HG02623 (cell line): Measurements from ENCODE around the gene EZR.
A peak's percentile ranks its signal among the peaks of the same experiment; 100 is the strongest.

Experiments
- ATAC-seq: cut with Tn5 transposase; IDR thresholded peaks from one replicate; pipeline ENCODE4 v1.9.1; 2021; ENCODE audit warnings: moderate library complexity; ENCODE audit not compliant: unreplicated experiment

EZR gene

DNA sequence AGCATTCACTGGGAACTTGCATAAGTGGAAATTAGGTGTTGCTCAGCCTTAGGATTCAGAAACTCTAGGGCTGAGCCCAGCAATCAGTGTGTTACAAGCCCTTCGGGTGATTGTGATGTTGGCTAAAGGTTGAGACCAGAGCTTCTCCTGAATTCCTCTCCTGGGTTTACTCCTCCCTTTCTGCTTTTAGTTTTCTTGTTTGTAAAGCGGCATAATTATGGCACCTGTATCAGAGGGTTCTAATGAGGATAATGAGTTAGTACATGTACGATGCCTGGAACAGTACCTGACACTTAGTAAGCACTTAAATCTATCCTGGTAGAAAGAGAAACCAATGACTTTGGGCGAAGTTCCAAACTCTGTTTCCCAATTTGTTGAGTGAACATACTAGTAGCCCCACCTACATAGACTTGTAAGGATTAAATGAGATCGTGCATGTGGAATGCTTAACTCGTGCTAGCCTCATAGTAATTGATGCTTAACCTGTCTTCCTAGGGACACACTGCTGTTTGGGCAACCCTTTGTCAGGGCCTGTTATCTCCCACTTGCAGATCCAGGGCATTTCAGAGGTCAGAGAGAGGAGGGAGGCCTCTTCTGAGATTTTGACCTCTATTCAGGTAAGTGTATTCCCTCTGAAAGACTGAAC, 932 bp upstream of the EZR start:
- no peak for ATAC-seq

DNA sequence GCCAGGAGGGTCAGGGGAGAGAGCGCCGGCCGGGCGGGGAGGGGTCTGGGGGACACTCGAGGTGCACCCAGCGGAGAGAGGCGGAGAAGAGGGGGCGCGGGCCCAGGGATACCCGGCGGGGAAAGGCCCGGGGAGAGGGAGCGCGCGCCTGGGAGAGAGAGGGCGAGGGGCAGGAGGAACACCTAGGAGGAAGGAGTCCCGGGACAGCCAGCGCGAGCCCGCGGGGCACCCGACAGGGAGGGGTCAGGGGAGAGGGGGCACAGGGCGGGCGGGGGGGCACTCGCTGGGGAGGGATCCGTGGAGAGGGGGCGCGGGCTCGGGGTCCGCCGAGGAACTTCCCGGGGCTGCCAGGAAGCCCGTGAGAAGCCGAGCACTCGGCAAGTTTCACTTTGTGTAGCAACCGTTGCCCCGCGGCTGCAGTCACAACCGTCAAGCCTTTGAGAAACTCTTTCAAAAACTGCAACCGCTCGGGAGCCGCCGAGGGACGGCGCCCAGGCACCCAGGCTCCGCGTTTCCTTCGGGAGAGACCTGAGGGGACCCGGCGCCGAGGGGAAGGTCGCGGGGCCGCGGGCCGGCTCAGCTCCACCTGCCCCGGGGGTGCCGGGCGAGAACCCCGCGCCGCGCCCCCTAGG, 471 bp downstream of the EZR start:
- ATAC-seq = peak; percentile 18

GRCh38 chr6:158817728-158818580, 1.2 kb downstream of the EZR start:
- peak; percentile 34 for ATAC-seq

DNA sequence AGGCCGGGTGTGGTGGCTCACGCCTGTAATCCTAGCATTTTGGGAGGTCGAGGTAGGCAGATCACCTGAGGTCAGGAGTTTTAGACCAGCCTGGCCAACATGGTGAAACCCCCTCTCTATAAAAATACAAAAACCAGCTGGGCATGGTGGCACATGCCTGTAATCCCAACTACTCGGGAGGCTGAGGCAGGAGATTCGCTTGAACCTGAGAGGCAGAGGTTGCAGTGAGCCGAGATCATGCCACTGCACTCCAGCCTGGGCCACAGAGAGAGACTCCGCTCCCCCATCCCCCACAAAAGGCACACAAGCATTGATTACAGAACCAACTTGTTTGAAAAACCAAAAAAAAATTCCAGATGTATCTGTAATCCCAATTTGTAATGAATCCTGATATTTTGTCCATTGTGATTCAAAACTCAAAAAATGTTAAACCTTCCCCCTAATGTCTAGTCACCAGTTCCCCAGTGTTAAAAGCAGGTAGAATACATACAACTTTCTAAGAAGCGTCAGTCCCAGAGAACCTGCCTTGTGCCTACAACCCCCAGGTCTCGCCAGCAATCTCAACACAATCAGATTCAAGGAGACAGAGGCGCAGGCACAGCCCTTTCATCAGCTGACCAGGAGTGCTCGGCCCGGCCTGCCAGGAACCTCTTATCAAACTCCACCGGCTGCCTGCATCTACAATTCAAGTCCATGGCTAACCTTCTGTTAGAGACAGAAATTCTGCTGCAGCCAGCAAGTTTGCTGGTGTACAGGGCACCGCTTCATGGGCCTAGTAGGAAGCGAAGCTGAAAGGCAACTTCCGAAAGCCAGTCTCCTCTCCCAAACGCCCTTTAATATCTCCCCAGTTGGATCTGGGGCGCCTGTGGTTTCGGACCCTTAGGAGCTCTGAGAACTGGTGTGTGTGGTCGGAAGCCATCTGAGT, 2.1 kb downstream of the EZR start:
- no peak for ATAC-seq

DNA sequence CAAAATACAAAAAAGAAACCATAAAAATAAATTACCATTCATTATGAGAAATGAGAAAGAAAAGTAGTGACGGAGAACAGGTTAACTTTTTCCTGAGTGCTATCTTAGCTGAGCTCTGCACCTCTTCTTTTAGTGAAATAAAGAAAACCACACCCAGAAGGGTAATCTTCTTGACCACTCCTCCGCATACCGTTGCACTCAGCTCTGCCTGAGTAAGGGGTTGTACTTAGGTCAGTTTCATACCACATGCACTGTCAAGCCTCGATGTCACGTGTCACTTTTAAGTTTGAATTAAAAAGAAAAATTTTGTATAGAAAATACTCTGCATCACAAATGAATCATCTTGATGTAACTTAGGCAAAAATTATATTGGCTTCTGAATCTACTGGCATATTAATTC, 2.8 kb downstream of the EZR start:
- ATAC-seq = peak; percentile 19

DNA sequence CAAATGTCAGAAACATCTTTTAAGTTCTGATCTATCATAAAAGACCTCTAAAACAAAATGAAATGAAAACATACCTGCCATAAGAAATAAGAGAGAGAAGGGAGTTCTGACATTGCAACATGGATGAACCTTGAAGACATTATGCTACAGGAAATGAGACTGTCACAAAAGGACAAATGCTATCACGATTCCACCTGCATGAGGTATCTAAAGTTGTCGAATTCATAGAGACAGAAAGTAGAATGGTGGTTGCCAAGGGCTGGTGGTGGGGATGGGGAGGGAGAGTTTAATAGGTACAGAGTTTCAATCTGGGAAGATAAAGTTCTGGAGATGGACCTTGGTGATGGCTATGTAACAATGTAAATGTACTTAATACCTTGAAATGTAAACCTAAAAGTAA, 3.3 kb downstream of the EZR start:
- ATAC-seq = no peak

DNA sequence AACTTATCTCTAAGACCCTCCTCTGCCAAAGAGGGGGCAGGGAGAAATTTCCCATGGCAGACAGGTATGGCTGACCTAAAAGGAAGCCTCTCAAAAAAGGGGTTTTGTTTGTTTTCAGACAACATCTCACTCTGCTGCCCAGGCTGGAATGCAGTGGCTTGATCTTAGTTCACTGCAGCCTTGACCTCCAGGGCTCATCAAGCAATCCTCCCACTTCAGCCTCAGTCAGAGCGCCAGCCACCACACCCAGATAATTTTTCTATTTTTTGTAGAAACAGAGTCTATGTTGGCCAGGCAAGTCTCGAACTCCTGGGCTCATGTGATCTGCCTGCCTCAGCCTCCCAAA, 3.8 kb downstream of the EZR start:
- no peak for ATAC-seq

- no peak for ATAC-seq
These were observed 6.1 kb downstream of the EZR start for GRCh38 chr6:158813032-158813431.

DNA sequence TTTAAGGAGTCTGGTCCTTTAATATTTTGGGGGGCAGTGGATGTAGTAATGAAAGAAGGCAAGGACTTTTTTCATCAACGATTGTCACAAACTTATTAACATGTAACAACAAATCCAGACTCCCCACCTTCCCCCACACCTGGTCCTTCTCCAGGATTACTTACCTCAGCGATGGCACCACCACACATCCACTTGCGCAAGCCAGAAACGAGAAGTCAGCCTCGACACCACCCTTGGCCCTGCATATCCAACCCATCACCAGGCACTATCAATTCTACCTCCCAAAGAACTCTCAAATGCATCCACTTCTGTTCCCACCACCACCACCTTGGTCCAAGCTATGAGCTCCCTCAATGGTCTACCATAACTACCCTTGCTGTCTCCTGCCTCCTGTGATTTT, 6.6 kb downstream of the EZR start:
- ATAC-seq = no peak

DNA sequence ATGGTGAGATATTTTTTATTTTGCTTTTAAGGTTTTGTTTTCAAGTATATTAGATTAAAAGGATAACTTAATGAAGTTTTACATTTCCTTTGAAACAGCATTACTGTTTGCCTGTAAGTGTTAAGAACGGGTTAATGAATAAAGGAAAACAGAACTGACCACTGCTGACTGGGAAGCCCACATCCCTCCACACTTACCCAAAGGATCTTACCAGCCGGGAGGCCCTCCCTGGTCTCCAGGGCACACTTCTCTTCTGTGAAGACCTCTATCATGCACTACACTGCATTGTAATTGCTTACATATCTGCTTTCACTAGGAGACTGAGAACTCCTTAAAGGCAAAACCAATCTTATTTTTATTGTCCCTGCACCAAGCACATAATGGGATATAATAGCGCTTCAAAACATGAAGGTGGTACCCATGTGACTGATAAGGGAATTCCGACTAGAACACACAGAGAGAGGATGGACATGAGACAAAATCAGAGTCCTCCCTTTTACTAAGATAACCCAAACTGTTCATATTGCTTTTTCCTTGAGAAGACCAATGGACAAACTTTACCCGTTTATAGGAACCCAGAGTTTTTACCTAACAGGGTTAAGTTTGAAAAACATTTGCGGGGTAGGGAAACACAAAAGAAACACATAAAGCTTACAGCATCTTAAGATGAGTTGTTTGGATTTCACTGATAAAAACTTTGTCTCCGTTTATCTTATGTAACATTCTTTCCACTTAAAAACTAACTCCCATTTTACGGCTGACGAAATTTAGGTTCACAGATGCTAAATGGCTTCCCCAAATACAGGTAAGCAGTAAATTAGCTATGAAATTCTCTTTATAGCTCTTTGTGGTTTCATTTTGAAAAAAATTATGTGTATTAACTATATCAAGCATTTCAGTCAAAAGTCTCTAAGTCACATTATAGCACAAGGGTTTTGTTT, 8.7 kb downstream of the EZR start:
- ATAC-seq = no peak

DNA sequence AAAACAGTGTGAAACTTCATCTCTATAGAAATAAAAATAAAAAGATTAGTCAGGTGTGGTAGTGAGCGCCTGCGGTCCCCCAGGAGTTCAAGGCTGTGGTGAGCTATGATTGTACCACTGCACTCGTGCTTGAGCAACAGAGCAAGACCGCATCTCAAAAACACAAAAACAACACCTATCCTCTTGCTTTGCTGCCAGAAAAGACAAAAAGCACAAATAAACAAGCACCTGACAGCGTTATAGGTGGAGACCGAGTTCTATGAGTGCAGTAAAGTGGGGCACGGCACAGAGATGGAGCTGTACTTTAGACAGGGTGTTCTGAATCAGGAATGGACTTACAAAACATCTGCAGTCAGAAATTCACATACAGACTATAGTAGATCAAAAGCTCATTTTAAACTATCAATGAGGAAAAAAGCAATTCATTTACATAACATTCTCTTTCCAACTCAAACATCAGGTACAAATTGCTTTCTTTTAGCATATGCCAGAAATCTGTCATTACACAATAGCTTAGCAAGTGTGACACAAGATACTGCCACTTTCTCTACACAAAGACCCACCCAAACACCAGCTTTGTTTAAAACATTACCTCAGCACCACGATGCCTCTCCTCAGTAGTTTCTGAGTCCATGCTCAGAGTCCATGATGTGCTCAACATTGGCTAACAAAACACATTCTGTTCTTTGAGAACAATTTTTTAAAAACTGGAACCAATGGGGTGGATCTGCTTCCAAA, 10.1 kb downstream of the EZR start:
- peak; percentile 65 for ATAC-seq

GRCh38 chr6:158808442-158808833, 10.7 kb downstream of the EZR start:
- ATAC-seq = no peak

- no peak for ATAC-seq
These were observed 11.4 kb downstream of the EZR start for GRCh38 chr6:158807515-158808441.

- ATAC-seq = no peak
These were observed 13.3 kb downstream of the EZR start for GRCh38 chr6:158805698-158806377.

DNA sequence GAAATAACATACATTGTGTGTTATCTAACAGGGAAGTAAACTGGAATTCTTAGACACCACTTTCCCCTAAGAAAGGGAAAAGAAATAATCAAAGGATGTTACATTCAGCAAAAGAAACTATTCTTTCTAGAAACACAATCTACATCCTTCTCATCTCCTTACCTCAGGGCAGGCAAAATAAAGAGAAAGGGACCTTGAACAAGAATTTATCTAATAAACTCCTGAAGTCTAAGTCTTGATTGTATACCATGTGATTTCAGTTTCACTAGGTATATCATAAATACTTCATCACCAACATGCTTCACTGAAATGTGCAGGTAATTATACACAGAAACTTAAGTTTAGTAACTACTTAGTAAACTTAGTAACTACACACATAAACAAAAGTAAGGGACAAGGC, 15.0 kb downstream of the EZR start:
- no peak for ATAC-seq

DNA sequence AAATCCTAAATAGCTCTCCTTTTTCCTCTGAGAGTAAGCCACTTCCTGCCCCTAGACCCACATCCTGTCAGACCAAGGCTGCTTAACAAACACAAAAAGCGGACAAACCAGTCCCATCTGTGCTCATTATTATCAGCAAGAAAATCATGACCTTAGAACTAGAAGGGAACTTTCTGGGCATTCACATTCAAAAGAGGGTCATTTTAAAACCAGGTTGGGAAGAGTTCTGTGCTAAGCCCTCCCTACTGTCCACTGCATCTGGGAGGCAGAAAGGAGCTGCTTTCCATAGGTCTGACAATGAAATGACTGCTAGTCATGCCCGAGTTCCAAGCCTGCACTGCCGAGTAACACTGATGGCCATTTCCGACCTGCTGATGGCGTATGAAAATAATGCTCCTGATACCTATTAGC, 15.4 kb downstream of the EZR start:
- ATAC-seq = peak; percentile 65

- no peak for ATAC-seq
These were observed 17.4 kb downstream of the EZR start for GRCh38 chr6:158801655-158802294.
